Measurements from ENCODE around the gene MBD6. TPM values are rescaled to one million over a fixed set of nuclear protein-coding genes. Genes with fewer than 3 reads are reported as not detected.
A peak's percentile ranks its signal among the peaks of the same experiment; 100 is the strongest.

Gene MBD6
- total and polyA plus RNA-seq, 2 of the 8 experiments (the other 6 are each of a cell fraction or from before 2014, with no cell fraction given), result 3.9 to 32.3 TPM

DNA sequence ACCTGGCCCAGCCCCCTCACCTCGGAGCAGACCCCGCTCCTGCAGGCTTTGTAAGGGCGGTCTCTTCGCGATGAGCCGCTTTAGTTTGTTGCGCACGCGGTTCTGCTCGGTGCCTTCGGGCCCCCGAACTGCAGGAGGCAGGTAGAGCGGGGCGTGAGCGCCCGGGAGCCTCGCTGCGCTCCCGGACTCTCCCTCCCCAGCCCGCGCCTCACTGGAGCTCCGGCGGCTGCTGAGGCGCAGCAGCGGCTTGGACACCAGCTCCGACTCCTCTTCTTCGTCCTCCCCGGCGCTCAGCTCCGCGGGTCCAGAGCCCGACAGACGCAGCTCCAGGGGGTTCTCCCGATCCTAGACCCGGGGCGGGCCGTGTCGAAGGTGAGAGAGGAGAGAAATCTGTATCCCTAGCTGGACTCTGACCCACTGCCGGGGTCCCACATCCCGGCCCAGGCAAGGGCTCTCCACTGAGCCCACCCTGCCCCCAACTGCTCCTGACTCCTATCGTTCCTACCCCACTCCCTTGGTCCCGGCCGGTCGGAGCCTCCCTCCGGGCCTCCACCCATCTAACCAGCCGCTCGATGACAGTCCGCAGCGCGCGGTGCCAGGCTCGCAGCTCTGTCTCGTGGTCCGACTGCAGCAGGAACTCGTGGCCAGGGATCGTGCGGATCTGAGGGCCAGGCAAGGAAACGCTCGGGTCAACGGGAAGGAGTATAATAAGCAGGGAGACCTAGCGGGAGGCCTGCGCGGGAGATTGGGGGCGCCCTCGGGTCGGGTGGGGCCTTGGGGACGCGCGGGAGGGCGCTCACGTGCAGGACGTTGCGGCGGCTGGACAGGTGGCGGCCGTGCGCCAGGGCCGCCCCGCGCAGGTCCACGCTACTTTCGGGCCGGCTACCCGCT lies 47.1 kb upstream of the MBD6 start:
- no peak overlapping the region for H2BK120ac ChIP-seq (replicated peaks; ENCODE audit: low read depth, low read length)
- no peaks in the 10 kb centered on the region for H3K9me3 ChIP-seq (ENCODE audit: insufficient read depth in 2 of 2, low read depth in 1 of 2, low read length in 1 of 2)
- peaks cover 0 to 4% of the 10 kb centered on the region in 2 experiments for H4K20me1 ChIP-seq (replicated peaks in 1 of 2; ENCODE audit: control insufficient read depth in 1 of 2, insufficient read depth in 2 of 2, low read length in 2 of 2)
- no peak for FAIRE-seq
- no peaks in the 10 kb centered on the region; a peak in 1 of 8 replicates for H3K36me3 ChIP-seq (ENCODE audit: control insufficient read depth in 2 of 4, insufficient read depth in 4 of 4, low read length in 3 of 4)
- peak overlapping the region; percentile 65; the same call in 1 of the 2 replicates for H2AFZ ChIP-seq (ENCODE audit: low read length)
- H3K79me1 ChIP-seq (ENCODE audit: low read depth, low read length), result no peaks in the 10 kb centered on the region
- no peaks in the 10 kb centered on the region for H3K79me2 ChIP-seq (ENCODE audit: control insufficient read depth in 1 of 2, insufficient read depth in 2 of 2, low read length in 2 of 2)
- H4K91ac ChIP-seq (replicated peaks; ENCODE audit: insufficient read length, low read length), result peak overlapping the region; percentile 15
- no peak overlapping the region for H2AK5ac ChIP-seq (ENCODE audit: low read depth, low read length)
- H3K27ac ChIP-seq (ENCODE audit: low read depth, low read length), result no peak overlapping the region
- H4K8ac ChIP-seq (ENCODE audit: extremely low read depth, insufficient read depth, low read length), result peak overlapping the region; percentile 73
- peak overlapping the region; percentile 61 for H3K4ac ChIP-seq (replicated peaks; ENCODE audit: insufficient read length, low read depth, low read length)
- H2BK12ac ChIP-seq (ENCODE audit: low read depth, low read length), result 0 out of 2 replicates have a peak overlapping the region, but pooled peaks have one; percentile 80
- CTCF ChIA-PET (ENCODE audit: partially characterized antibody), result interaction anchor here (0.6 to 25.1 kb wide), 13 partner anchors 11 to 264 kb away, joined by 3 to 441 read pairs (median 3); partner anchors contain the start of genes GLI1, INHBE, MARS1 and STAC3
- peak overlapping the region; percentile 22 to 59 (median 50) for H3K4me3 ChIP-seq (ENCODE audit: extremely low read depth in 1 of 4, insufficient read depth in 2 of 4, low read depth in 3 of 4, low read length in 4 of 4)
- H4K5ac ChIP-seq (ENCODE audit: insufficient read length, low read depth, low read length), result no peak overlapping the region
- DNase-seq (ENCODE audit: low read depth in 1 of 2, low spot score in 2 of 2), result peak in 1 of 2 experiments; percentile 67
- H3K4me2 ChIP-seq (ENCODE audit: insufficient read depth in 1 of 2, low read depth in 2 of 2, low read length in 2 of 2), result peak overlapping the region; percentile 88 to 97
- peaks cover 8% of the 10 kb centered on the region; the same call in 1 of the 2 replicates for H3K23me2 ChIP-seq (ENCODE audit: low read depth, low read length)
- no peak overlapping the region for H3K14ac ChIP-seq (ENCODE audit: insufficient read length)
- H3K18ac ChIP-seq (ENCODE audit: extremely low read depth, low read length), result peak overlapping the region; percentile 78
- H2BK5ac ChIP-seq (ENCODE audit: low read depth, low read length), result no peak overlapping the region
- peaks cover 20 to 49% (median 42%) of the 10 kb centered on the region in 4 experiments for H3K27me3 ChIP-seq (replicated peaks in 1 of 4; ENCODE audit: control insufficient read depth in 3 of 4, extremely low read depth in 1 of 4, insufficient read depth in 3 of 4, low read length in 3 of 4)
- no peak overlapping the region for H3K23ac ChIP-seq (ENCODE audit: insufficient read length)
- H3K56ac ChIP-seq (replicated peaks; ENCODE audit: insufficient read length, low read depth, low read length), result no peak overlapping the region
- WGBS, 2 experiments (ENCODE audit: extremely low coverage in 1 of 2, insufficient coverage in 1 of 2, insufficient read length in 1 of 2, insufficient replicate concordance in 2 of 2, low coverage in 1 of 2, low lambda C conversion rate in 2 of 2, missing lambda C conversion rate in 1 of 2), result 2% methylated on average over 72 of the region's 84 CpGs; no CpG with 5 or more reads in 1 of the 2 experiments
- H2BK15ac ChIP-seq (ENCODE audit: low read length), result no peak overlapping the region
- POLR2A ChIA-PET (ENCODE audit: partially characterized antibody), result interaction anchor here (0.6 to 1.8 kb wide), 4 partner anchors 51 to 244 kb away, joined by 3 to 4 read pairs (median 4); no protein-coding TSS in a partner anchor
- H2BK20ac ChIP-seq (ENCODE audit: low read length), result no peak overlapping the region
- peaks cover 0 to 25% (median 11%) of the 10 kb centered on the region in 4 experiments; a peak in 6 of 7 replicates for H3K4me1 ChIP-seq (replicated peaks in 1 of 4; ENCODE audit: control insufficient read depth in 3 of 4, insufficient read depth in 4 of 4, low read length in 3 of 4)
- no peak overlapping the region for H3K9ac ChIP-seq (replicated peaks in 1 of 4; ENCODE audit: extremely low read depth in 1 of 4, low read depth in 3 of 4, low read length in 3 of 4)
- TF ChIP-seq NRF1 (IDR thresholded peaks at IDR 0.05; ENCODE audit: low read depth, low read length) (no peak; the same call in 1 of the 2 replicates), SUZ12 (IDR thresholded peaks at IDR 0.05; ENCODE audit: low read length) (peak; percentile 87), JUND (IDR thresholded peaks at IDR 0.05; ENCODE audit: low read length) (no peak)

Measured in H1 (cell line).